LoVo (cell line): ENCODE results near the gene CAMK1D.
A peak's percentile ranks its signal among the peaks of the same experiment; 100 is the strongest.
"Not testable (repeated sequence)": the region's sequence is repeated elsewhere in the genome, so short reads cannot be mapped to it uniquely, and the experiment has no call there.

Source experiments
- DNase-seq: peaks from one replicate; pipeline ENCODE4 v3.0.0-alpha.2; 2016; ENCODE audit warnings: low spot score

The CAMK1D gene

GRCh38 chr10:12340937-12341336 is 8.4 kb upstream of the CAMK1D start:
- no peak for DNase-seq

GRCh38 chr10:12341526-12341925 is 7.8 kb upstream of the CAMK1D start:
- no peak for DNase-seq

GRCh38 chr10:12344375-12345110 is 4.8 kb upstream of the CAMK1D start:
- DNase-seq, result no peak

- no peak for DNase-seq
Measured at GRCh38 chr10:12346707-12347106, 2.6 kb upstream of the CAMK1D start.

GRCh38 chr10:12348294-12348869 is 965 bp upstream of the CAMK1D start:
- no peak for DNase-seq

GRCh38 chr10:12349629-12350166 is 351 bp downstream of the CAMK1D start:
- DNase-seq, result no peak

GRCh38 chr10:12350167-12350872 is 973 bp downstream of the CAMK1D start:
- DNase-seq, result peak; percentile 18

- DNase-seq, result no peak
Measured at GRCh38 chr10:12350925-12351324, 1.6 kb downstream of the CAMK1D start.

- no peak for DNase-seq
Measured at GRCh38 chr10:12351447-12351846, 2.1 kb downstream of the CAMK1D start.

GRCh38 chr10:12351889-12352288 is 2.5 kb downstream of the CAMK1D start:
- no peak for DNase-seq

- no peak for DNase-seq
Measured at GRCh38 chr10:12353399-12354242, 4.3 kb downstream of the CAMK1D start.

- DNase-seq, result not testable (repeated sequence)
Measured at GRCh38 chr10:12354696-12355095, 5.3 kb downstream of the CAMK1D start.

- no peak for DNase-seq
Measured at GRCh38 chr10:12355384-12355783, 6.0 kb downstream of the CAMK1D start.

GRCh38 chr10:12357525-12358151 is 8.3 kb downstream of the CAMK1D start:
- no peak for DNase-seq

- no peak for DNase-seq
Measured at GRCh38 chr10:12358863-12359564, 9.7 kb downstream of the CAMK1D start.

GRCh38 chr10:12360461-12360860 is 11.1 kb downstream of the CAMK1D start:
- no peak for DNase-seq

- DNase-seq, result not testable (repeated sequence)
Measured at GRCh38 chr10:12361115-12361514, 11.8 kb downstream of the CAMK1D start.

- no peak for DNase-seq
Measured at GRCh38 chr10:12364559-12364958, 15.2 kb downstream of the CAMK1D start.

- no peak for DNase-seq
Measured at GRCh38 chr10:12367272-12367671, 17.9 kb downstream of the CAMK1D start.

GRCh38 chr10:12369982-12370381 is 20.6 kb downstream of the CAMK1D start:
- DNase-seq, result no peak

GRCh38 chr10:12372846-12373245 is 23.5 kb downstream of the CAMK1D start:
- no peak for DNase-seq
